HFFc6 (cell line): ENCODE results near the gene GNAO1. TPM values are rescaled to one million over a fixed set of nuclear protein-coding genes. Genes with fewer than 3 reads are reported as not detected.

ENCODE experiments used
- DNase-seq: peaks from one replicate; pipeline ENCODE4 v3.0.0-alpha.2; 2018
- H3K27ac Mint-ChIP-seq: 2 replicates; pipeline ENCODE4 v1.8.0; 2020; ENCODE audit warnings: mild to moderate bottlenecking, mixed read lengths
- H3K27me3 Mint-ChIP-seq: 2 replicates; pipeline ENCODE4 v1.8.0; 2021; ENCODE audit warnings: mild to moderate bottlenecking, moderate library complexity, mixed read lengths; ENCODE audit not compliant: insufficient read depth
- H3K36me3 Mint-ChIP-seq: 2 replicates; pipeline ENCODE4 v1.8.0; 2021; ENCODE audit warnings: low read depth, mixed read lengths
- H3K4me1 Mint-ChIP-seq: 2 replicates; pipeline ENCODE4 v1.8.0; 2020; ENCODE audit warnings: low read depth, mixed read lengths
- H3K4me3 Mint-ChIP-seq: 2 replicates; pipeline ENCODE4 v1.8.0; 2020; ENCODE audit warnings: mild to moderate bottlenecking, moderate library complexity, mixed read lengths
- H3K9me3 Mint-ChIP-seq: 2 replicates; pipeline ENCODE4 v1.8.0; 2020; ENCODE audit warnings: mild to moderate bottlenecking, mixed read lengths
- total RNA-seq, 6 experiments: library from RNA; stranded (reverse); fragmentation: NEBNext Ultra II Directional; extraction: Animal tissue kit (Norgen Biotek cat#: 25700); gene quantifications; 2 replicates in 1 of 6; 3 replicates in 5 of 6; pipeline ENCODE4 v1.2.3, GENCODE V29; 2021
- TF ChIP-seq, protein P1 (sequence below): fragments of 200-600 bp; sonication (generic); IDR thresholded peaks from 2 replicates; pipeline ENCODE4 v1.5.0; 2021; ENCODE audit warnings: antibody characterized with exemption, mild to moderate bottlenecking

Gene GNAO1
- total RNA-seq, 6 experiments from 2014 or later = 0.07 to 0.48 (median 0.37) TPM; not detected in 1

DNA sequence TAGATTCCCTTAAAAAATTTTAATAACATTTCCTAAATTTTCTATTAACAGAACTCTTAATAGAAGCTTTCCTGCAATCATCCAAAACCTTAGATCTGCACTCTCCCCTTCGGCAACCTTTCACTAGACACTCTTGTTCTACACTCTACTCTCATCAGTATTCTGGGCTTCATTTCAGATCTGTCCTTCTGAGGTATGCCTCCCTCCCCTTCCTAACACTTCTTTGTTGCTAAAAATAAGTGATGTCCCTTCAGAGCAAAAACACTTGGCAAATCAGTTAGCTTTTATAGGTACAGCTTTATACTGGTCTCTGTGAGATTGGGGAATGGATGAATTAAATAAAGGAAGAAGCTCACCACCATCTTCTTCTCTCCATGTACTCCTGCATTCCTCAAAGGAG lies 28.2 kb upstream of the GNAO1 start:
- H3K9me3 Mint-ChIP-seq = no peaks in the 10 kb centered on the region
- H3K4me1 Mint-ChIP-seq = no peaks in the 10 kb centered on the region
- no peak overlapping the region for H3K27ac Mint-ChIP-seq
- TF ChIP-seq, protein P1, sequence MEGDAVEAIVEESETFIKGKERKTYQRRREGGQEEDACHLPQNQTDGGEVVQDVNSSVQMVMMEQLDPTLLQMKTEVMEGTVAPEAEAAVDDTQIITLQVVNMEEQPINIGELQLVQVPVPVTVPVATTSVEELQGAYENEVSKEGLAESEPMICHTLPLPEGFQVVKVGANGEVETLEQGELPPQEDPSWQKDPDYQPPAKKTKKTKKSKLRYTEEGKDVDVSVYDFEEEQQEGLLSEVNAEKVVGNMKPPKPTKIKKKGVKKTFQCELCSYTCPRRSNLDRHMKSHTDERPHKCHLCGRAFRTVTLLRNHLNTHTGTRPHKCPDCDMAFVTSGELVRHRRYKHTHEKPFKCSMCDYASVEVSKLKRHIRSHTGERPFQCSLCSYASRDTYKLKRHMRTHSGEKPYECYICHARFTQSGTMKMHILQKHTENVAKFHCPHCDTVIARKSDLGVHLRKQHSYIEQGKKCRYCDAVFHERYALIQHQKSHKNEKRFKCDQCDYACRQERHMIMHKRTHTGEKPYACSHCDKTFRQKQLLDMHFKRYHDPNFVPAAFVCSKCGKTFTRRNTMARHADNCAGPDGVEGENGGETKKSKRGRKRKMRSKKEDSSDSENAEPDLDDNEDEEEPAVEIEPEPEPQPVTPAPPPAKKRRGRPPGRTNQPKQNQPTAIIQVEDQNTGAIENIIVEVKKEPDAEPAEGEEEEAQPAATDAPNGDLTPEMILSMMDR = no peak
- DNase-seq = no peak
- no peaks in the 10 kb centered on the region; the same call in 1 of the 2 replicates for H3K27me3 Mint-ChIP-seq
- H3K4me3 Mint-ChIP-seq = no peak overlapping the region
- no peaks in the 10 kb centered on the region for H3K36me3 Mint-ChIP-seq

DNA sequence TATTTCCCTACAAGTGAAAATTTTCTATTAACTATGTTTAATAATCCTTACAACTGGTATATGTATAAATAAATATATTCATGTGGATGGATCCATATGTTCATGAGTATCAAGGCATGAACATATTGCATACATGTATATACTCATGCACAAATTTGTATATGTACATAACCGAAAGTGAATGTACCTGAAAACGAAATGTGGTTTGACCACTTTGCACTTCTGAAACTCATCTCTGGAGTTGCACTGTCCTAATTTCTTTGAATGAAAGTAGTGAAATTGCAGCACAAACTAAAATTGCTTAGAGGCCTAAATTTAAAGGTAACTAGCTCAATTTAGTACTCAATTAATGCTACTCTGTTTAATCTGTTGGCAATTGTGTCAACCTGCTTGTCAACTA lies 27.4 kb upstream of the GNAO1 start:
- H3K27me3 Mint-ChIP-seq = no peaks in the 10 kb centered on the region; the same call in 1 of the 2 replicates
- no peaks in the 10 kb centered on the region for H3K9me3 Mint-ChIP-seq
- no peaks in the 10 kb centered on the region for H3K36me3 Mint-ChIP-seq
- TF ChIP-seq, protein P1 = no peak
- no peak overlapping the region for H3K4me3 Mint-ChIP-seq
- no peaks in the 10 kb centered on the region for H3K4me1 Mint-ChIP-seq
- no peak for DNase-seq
- H3K27ac Mint-ChIP-seq = no peak overlapping the region

DNA sequence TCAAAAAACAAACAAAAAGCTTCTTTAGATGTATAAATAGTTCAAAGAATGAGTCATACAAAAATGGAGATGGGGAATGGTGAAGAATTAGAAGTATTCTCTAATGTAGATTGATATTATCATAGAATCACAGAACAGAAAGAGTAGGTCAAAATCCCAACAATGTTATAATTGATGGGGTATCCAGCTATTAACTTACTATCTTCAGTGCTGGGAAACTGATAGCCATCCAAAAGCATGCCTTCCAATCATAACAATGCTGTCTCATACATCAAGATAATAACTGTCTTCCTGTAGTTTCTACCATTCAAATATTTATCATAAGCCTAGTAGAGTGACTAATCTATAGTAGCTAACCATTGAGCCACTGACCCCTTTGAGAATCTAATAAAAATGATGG lies 26.7 kb upstream of the GNAO1 start:
- TF ChIP-seq, protein P1 = no peak
- Mint-ChIP-seq H3K27me3 (no peaks in the 10 kb centered on the region; the same call in 1 of the 2 replicates), H3K4me3 (no peak overlapping the region), H3K36me3 (no peaks in the 10 kb centered on the region), H3K27ac (no peak overlapping the region), H3K9me3 (no peaks in the 10 kb centered on the region), H3K4me1 (no peaks in the 10 kb centered on the region)
- DNase-seq = no peak

DNA sequence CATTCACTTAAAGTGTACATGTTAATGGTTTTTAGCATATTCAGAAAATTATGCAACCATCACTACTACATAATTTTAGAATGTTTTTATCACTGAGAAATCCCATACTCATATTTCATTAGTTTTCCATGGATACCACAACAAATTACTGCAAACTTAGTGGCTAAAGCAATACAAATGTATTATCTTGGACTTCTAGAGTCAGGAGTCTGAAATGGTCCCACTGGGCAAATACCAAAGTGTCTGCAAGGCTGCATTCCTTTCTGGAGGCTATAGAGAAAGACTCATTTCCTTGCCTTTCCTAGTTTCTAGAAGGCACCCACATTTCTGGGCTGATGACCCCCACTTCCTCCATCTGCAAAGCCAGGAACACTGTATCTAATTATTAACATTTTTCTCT lies 16.9 kb upstream of the GNAO1 start:
- Mint-ChIP-seq H3K36me3 (no peaks in the 10 kb centered on the region), H3K4me1 (no peaks in the 10 kb centered on the region), H3K9me3 (no peaks in the 10 kb centered on the region), H3K4me3 (no peak overlapping the region), H3K27ac (no peak overlapping the region), H3K27me3 (no peaks in the 10 kb centered on the region)
- TF ChIP-seq, protein P1 = no peak
- no peak for DNase-seq

DNA sequence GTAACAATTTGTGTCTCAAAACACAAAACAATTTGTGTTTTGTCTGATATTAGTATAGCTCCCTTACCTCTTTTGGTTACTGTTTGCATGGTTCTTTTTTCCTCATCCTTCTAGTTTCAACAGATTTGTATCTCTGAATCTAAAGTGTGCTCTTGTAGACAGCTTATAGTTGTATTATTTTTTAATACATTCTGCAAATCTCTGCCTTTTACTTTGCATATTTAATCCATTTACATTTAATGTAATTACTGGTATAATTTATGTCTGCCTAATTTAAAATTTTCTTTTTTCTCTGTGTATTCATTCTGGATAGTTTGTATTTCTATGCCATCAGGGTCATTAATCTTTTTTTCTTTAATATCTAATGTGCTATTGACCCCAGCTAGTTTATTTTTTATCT lies 9.9 kb upstream of the GNAO1 start:
- Mint-ChIP-seq H3K36me3 (no peaks in the 10 kb centered on the region), H3K4me3 (no peak overlapping the region), H3K27me3 (peaks cover 5% of the 10 kb centered on the region), H3K9me3 (no peaks in the 10 kb centered on the region), H3K4me1 (no peaks in the 10 kb centered on the region), H3K27ac (no peak overlapping the region)
- TF ChIP-seq, protein P1 = no peak
- no peak for DNase-seq

DNA sequence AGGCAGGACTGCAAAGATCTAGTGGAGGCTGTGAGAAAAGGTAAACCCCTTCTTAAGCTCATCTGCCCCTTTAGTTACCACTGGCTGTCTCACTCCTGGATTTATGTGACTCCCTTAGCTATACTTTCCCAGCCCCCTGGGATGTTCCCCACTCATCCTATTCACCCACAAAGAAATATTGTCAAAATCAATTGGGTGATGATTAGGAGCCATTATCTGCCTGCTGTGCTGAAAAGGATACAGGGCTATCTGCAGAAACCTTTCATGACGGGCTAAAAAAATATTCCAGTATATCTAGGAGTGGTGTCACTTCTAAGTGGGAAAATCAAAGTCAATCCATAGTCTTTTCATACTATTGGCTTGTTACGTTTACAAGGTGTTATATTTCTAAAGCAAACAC lies 8.0 kb upstream of the GNAO1 start:
- Mint-ChIP-seq H3K4me1 (no peaks in the 10 kb centered on the region), H3K9me3 (no peaks in the 10 kb centered on the region), H3K27ac (no peak overlapping the region), H3K4me3 (no peak overlapping the region), H3K36me3 (no peaks in the 10 kb centered on the region), H3K27me3 (peaks cover 5% of the 10 kb centered on the region)
- no peak for DNase-seq
- TF ChIP-seq, protein P1 = no peak
